ENCODE measurements around the gene MAML3. TPM values are rescaled to one million over a fixed set of nuclear protein-coding genes. Genes with fewer than 3 reads are reported as not detected.
A peak's percentile ranks its signal among the peaks of the same experiment; 100 is the strongest.

Gene MAML3
- total RNA-seq, 1 donor from 2014 or later, result 21.8 TPM

- H3K9me3 Mint-ChIP-seq, result no peaks in the 10 kb centered on the region
- no peaks in the 10 kb centered on the region for H3K27me3 Mint-ChIP-seq
- H3K4me3 Mint-ChIP-seq, result no peak overlapping the region
- H3K27ac Mint-ChIP-seq, result peak overlapping the region; percentile 24
- no peak for TF ChIP-seq CTCF (conservative IDR thresholded peaks at IDR 0.05)
- peaks cover 14% of the 10 kb centered on the region for H3K4me1 Mint-ChIP-seq (ENCODE audit: unreplicated experiment)
- no peaks in the 10 kb centered on the region for H3K36me3 Mint-ChIP-seq
- DNase-seq (ENCODE audit: extremely low spot score, unreplicated experiment), result no peak
Measured at GRCh38 chr4:140028101-140028500, 125.9 kb downstream of the MAML3 start.

GRCh38 chr4:140027101-140027500, 126.9 kb downstream of the MAML3 start:
- Mint-ChIP-seq H3K9me3 (no peaks in the 10 kb centered on the region), H3K36me3 (no peaks in the 10 kb centered on the region), H3K27me3 (no peaks in the 10 kb centered on the region), H3K4me1 (ENCODE audit: unreplicated experiment) (peaks cover 24% of the 10 kb centered on the region), H3K27ac (no peak overlapping the region), H3K4me3 (no peak overlapping the region)
- no peak for TF ChIP-seq CTCF (conservative IDR thresholded peaks at IDR 0.05)
- DNase-seq (ENCODE audit: extremely low spot score, unreplicated experiment), result no peak

GRCh38 chr4:140025470-140025869, 128.5 kb downstream of the MAML3 start:
- H3K36me3 Mint-ChIP-seq, result no peaks in the 10 kb centered on the region
- TF ChIP-seq CTCF (conservative IDR thresholded peaks at IDR 0.05), result no peak
- no peak overlapping the region for H3K4me3 Mint-ChIP-seq
- H3K9me3 Mint-ChIP-seq, result no peaks in the 10 kb centered on the region
- H3K27me3 Mint-ChIP-seq, result no peaks in the 10 kb centered on the region
- peaks cover 36% of the 10 kb centered on the region for H3K4me1 Mint-ChIP-seq (ENCODE audit: unreplicated experiment)
- no peak overlapping the region for H3K27ac Mint-ChIP-seq
- no peak for DNase-seq (ENCODE audit: extremely low spot score, unreplicated experiment)

- no peaks in the 10 kb centered on the region for H3K9me3 Mint-ChIP-seq
- no peaks in the 10 kb centered on the region for H3K27me3 Mint-ChIP-seq
- H3K27ac Mint-ChIP-seq, result peak overlapping the region; percentile 62
- no peaks in the 10 kb centered on the region for H3K36me3 Mint-ChIP-seq
- peak overlapping the region; percentile 11 for H3K4me3 Mint-ChIP-seq
- no peak for TF ChIP-seq CTCF (conservative IDR thresholded peaks at IDR 0.05)
- peaks cover 38% of the 10 kb centered on the region for H3K4me1 Mint-ChIP-seq (ENCODE audit: unreplicated experiment)
- no peak for DNase-seq (ENCODE audit: extremely low spot score, unreplicated experiment)
Measured at GRCh38 chr4:140020457-140021361, 133.3 kb downstream of the MAML3 start.

DNA sequence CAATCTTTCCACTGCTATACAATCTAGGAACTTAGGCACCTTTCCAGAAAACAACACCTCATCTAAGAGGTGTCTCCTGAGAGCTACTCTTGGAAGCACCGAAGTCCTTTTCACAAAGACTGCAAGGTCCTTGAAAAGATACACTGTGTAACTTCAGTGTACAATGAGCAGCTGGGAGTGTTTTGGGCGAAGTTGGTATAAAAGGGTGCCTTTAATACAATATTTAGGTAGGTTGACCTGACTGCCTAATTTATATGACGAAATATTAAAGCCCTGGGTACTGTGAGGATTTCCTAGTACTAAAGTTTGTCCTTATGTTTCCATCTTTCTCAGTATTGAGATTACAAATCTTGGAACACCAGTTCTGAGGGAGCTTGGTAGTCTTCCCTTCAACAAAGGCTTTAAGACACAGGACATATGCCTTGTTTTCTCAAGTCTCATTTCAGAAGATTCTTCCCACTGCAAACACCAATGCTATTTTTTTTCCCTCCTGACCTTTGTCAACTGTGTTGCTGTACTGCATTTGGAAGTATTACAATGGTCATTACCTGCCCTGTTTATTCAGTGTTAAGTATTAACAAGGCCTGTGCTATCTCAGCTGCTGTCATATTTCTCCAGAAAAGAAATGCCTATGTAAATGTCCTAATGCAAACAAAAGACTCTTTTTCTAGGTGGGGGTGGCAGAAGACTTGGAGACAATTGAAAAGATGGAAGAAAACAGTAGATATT, 134.2 kb downstream of the MAML3 start:
- TF ChIP-seq CTCF (conservative IDR thresholded peaks at IDR 0.05), result no peak
- H3K4me3 Mint-ChIP-seq, result peak overlapping the region; percentile 57
- H3K27ac Mint-ChIP-seq, result peak overlapping the region; percentile 62
- H3K36me3 Mint-ChIP-seq, result no peaks in the 10 kb centered on the region
- no peak for DNase-seq (ENCODE audit: extremely low spot score, unreplicated experiment)
- H3K9me3 Mint-ChIP-seq, result no peaks in the 10 kb centered on the region
- peaks cover 38% of the 10 kb centered on the region for H3K4me1 Mint-ChIP-seq (ENCODE audit: unreplicated experiment)
- H3K27me3 Mint-ChIP-seq, result no peaks in the 10 kb centered on the region
